HG02970 (cell line): ENCODE data around the gene RAB11FIP2.

ENCODE experiments used
- ATAC-seq: cut with Tn5 transposase; IDR thresholded peaks from one replicate; pipeline ENCODE4 v1.9.1; 2021; ENCODE audit warnings: mild to moderate bottlenecking, moderate library complexity, moderate number of reproducible peaks; ENCODE audit not compliant: unreplicated experiment, low FRiP score

Gene RAB11FIP2

DNA sequence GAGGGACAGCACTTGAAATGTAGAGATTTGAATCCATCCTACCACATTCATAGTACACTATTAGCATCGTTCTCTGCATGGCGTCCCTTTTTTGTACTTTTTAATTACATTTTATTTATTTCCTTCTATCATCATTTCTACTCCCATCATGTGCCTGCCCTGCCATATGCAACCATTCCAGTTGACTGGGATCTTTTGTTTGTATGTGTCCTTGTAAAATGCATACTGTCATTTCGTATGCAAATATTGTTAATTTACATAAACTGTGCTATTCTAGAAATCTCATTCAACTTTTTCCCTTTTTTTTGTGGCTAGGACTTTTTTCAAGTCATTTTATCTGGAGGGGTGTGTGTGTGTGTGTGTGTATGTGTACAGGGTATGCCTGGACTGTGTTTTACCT, 57.9 kb downstream of the RAB11FIP2 start:
- no peak for ATAC-seq

DNA sequence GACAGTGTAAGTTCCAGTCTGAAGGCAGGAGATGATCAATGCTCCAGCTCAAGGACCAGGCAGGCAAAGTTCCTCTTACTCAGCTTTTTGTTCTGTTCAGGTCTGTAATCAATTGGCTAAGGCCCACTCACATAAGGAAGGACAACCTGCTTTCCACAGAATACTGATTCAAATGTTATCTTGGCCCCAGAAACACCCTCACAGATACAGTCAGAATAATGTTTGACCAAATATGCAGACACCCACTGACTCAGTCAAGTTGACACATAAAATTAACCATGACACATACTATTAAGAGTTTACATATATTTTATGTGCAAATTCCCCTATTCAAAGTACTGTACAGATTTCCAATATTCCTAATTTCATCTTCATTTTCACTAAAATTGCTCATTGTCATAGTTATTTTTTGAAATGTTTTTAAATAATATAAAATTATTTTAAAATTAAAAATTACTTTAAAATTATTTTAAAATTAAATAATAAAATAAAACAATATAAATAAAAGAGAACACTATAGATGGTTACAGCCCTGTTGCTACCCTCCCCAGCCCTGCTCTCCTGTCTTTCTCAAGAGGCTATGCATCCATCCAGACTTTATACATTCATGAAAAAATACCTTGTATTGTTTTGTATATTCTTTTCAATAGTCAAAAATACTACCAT, 59.4 kb downstream of the RAB11FIP2 start:
- ATAC-seq, result no peak

DNA sequence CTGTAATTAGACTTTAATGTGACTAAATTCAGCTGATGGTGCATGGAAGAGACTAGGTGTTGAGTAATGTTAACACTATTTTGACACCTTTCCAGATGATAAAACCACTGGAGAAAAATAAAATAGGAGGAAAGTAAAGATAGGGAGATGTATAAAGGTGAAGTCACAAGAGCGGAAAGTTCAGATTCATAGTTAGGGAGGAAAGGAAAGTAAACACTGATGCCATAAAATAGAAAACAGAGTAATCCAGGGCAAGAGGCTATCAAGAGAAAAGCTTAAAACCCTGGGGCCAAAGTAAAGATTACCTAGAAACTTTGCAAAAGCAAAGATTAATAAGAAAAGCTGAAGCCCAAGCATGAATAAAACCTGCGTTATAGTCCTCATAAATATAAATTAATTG, 62.8 kb downstream of the RAB11FIP2 start:
- no peak for ATAC-seq

DNA sequence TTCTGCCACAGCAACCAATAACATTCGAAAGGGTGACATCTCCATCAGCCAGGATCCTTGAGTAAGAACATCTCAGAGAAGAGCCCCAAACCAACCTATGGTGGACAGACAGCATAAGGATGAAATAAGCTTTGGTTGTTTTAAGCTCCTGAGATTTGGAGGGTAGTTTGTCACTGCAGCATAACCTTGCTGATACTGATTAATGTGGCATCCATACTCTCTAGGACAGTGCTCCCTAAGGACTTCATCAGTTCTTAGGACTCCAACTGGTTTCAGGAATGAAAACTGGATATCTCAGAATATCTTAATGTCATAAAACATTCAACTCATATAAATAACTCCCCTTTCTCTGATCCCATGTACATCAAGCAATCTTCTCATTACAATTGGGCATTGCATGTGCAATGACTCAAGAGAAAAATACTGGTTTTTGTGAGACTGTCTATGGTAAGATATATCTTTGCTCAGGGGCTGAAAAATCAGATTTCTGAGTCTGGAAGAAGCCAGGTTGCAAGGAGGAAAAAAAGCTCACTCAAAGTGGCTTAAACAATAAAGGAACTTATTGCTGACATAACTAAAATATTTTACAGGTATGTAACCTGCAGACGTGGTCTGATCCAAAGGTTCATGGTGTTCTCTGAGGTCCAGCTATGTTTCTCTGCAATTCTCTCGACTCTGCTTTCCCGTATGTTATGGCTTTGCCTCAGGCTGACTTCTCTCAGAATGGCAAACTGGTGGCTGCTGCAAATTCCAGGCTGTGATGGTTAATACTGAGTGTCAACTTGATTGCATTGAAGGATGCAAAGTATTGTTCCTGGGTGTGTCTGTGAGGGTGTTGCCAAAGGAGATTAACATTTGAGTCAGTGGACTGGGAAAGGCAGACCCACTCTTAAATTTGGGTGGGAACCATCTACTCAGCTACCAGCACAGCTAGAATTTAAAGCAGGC, 65.7 kb downstream of the RAB11FIP2 start:
- no peak for ATAC-seq

DNA sequence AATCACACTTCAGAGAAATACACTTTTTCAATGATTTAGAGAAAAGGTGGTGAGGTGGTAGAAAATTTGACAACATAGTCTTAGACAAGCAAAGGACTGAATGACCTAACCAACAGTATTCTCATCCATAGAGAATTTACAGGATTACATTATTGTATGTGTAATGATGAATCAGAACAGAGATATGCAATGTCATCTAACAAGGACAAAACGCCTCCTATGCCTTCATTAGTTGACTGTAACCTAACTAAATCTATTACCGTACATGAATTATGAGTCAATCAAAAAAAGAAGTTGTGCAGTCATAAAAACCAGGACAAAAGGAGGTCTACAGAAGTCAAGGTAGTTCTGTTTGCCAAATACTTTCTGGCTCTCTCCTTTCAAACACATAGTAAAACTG, 66.5 kb downstream of the RAB11FIP2 start:
- ATAC-seq, result no peak

DNA sequence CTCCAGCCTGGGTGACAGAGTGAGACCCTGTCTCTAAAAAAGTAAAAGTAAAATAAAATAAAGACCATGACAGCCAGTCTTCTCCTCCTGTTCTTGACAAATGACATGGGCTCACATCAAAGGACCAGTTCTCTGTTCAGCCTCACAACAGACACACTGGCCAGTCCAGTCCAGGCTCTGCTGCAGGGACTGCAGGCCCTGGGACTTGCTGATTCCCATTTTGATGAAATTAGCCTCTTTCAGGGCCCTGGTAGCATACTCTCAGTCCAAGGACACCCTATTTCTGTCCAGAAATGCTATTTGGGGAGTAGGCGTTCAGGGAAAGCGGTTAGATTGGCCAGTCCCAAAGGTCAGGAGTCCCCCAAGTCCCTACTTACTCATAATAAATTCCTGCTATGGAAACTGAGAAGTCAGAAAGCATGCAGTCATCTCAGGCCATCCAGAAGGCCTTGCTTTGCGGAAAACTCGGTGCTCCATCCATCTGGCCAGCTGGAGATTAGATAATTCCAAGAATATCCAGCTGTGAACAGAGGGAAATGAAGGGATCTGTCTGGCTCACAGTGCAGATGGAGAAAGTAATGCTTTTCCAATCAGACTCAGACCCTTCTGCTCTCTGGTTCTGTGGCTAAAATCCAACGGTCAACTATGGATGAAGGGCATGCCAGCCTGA, 74.4 kb downstream of the RAB11FIP2 start:
- ATAC-seq, result no peak

DNA sequence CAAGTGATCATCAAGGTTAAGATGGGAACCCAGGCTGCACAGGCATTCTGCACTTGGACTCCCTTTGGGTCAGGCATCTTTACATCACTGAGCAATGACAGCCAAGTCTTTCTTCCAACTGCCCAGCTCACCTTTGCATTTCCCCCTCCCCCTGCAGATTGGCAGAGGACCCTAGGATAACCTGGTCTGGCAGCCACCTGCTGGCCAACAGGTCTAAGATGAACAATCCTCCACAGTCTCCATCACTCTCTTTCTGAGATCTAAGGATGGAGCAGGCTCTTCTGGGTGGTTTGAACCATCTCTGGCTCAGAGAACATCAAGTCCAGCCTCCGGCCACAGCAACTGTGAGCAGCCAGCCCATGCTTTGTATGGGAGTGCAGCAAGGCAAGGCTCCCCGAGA, 75.8 kb downstream of the RAB11FIP2 start:
- no peak for ATAC-seq

DNA sequence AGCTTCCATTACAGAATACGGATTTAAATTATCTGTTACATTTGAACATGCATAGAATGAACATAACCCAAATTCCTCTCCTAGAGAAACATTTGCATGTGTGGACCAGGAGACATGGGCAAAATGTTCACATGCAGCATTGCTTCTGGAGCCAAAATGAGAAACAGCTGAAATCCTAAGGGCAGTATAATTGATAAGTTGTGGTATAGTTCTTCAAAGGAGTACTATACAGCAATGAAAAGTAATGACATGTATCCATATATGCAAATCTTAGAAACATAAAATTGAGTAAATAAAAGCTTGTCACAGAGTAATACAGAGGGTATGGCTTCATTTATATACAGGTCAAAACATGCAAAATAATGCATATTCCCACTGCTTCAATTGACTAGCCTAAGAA, 77.1 kb downstream of the RAB11FIP2 start:
- ATAC-seq, result no peak

DNA sequence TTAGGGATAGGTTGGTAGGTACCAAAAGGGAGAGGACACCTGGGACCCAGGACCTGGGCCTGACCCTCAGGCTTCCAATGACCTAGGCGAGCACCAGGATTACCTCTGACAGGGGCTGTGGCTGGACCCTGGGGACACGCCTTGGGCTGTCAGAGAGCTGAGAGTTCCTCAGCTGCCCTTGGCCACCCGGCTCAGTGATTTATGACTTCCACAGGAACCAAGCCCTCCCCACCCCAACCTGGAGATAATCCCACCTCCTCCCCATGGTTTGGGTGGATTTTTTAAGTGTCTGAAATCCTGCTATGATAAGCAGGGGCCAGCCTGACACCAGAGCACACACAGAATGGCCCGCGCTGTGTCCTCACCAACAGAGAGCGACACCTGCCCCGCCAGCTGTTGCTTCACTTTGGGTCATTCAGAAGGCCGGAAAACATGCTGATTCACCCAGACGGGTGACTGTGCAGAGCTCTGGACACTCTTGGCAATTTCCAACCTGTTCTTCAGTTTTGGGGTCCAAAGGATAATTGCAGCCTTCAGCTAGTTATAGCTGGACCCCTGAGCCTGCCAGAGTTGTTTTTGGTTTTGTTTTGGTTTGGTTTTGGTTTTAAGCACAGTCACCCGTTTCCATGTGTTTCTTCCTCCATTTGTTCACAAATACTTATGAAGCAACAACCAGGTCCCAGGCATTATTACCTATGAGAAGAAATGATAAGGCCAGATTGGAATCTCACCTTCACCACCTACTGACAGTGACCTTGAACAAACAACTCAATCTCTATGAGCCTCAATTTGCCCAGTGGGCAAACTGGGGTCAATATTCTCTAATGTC, 78.2 kb downstream of the RAB11FIP2 start:
- no peak for ATAC-seq

DNA sequence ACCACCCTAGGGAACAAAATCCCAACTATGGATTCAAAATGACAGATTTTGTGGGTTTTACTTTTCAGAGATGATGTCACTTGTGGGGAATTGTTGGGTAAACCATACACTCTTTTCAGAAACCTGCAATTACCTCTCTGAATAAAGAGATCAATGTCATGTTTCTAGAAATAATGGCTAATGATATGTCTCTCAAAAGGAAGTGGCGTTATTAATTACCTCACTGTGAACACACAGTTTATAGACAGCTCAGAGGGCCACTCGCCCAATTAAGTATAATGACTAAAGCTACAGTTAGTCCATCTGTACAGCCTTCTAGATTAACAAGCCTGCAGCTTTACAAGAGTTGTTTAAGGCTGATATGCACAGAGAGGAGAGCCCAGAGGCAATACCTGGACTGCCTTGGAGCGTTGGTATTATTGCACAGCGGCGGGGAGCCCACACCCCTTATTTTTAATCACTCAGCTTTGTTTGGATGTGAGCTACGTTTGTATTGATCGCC, 79.5 kb downstream of the RAB11FIP2 start:
- no peak for ATAC-seq

DNA sequence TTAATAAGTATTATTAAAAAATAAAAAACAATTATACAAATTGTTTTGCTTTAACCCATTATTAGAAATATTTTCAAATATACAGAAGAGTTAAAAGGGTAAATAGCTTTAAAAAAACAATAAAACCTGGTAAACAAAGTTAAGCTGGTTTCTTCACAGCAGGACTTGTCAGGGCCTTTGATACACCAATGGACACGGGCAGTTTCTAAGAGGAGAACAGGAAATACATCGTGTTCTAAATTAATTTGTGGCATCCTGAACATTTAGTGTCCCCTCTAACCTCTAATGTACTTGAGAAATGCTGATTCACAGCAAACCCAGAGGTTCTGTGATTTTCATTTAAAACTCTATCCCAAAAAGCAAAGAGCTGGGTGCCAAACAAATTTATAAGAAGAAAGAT, 80.8 kb downstream of the RAB11FIP2 start:
- ATAC-seq, result no peak

DNA sequence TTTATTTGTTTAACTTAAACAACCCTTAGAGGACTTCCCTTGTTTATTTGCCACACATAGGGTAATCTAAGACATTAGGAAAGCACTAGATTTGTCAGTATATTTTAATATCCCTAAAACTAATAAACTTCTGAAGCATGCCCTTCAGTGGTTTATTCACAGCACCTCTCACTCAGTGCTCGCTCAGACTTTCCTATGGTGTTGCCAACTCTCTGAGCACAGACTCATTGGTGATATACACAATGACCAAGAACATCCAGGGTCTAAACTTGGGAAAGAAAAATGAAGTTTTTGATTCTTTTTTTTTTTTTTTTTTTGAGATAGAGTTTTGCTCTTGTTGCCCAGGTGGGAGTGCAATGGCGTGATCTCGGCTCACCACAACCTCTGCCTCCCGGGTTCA, 82.2 kb downstream of the RAB11FIP2 start:
- ATAC-seq, result no peak

DNA sequence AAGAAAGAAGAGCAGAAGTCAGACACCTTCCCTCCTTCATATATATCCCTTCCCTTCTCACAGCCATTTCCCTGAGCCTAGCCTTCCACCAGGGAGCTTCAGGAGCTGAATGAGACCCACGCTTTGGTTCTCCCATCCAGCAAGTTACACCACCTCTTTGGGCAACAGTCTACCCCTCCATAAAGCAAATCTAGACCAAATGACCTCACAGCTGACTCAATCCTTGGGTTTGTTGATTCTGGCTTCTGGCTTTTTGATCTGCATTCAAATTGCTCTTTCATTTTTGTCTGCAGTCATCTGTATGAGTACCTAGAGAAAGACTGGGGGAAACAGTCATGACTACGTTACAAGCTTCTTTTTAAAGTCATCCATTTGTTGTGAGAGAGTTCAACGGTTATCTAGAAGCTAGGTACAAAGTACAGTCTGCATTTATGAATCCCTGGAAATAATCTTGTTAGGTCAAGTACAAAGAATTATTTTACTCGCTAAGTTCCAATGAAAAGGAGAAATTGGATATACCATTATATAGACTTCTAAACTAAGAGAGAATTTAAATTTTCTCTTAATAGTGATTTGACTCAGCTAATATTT, 86.3 kb downstream of the RAB11FIP2 start:
- ATAC-seq, result no peak

DNA sequence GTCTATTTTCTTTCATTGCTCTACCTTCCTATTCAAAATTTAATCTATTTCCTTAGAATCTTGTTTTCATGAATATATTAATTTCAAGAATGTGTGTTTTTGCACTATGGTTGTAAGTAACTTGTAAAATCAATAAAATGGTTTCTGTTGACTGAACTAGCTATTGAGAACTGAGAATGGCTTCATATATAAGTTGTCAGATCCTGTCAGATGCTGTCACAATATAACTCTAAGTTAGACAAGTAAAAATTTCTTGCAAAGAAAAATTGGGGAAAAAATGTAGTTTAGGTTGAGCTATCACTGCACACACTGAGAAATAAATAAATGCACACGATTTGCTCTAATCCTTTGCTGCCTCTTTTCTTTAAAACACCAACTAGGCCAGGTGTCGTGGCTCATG, 89.8 kb downstream of the RAB11FIP2 start:
- no peak for ATAC-seq

DNA sequence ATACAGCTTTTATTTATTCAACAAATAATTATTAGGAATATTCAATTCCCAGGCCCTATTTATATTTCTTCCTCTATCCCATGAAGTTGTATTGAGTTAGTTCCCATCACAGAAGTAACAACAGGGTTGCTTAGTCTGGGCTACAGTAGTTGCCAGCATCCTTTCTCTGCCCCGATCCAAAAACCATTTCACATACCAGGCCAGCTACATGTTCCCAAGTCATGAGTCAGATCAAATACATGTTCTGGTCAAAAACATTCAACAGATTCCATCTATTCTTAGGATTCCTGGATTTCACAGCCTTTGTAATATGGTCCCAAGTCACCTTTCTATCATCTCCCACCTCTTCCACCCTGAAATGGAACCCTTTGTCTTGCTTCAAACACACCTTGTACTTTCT, 91.6 kb downstream of the RAB11FIP2 start:
- no peak for ATAC-seq
